ENCODE data around the gene ELP2. TPM values are rescaled to one million over a fixed set of nuclear protein-coding genes. Genes with fewer than 3 reads are reported as not detected.

ELP2 gene
- total RNA-seq, 1 experiment from 2014 or later, result 47.3 TPM

- H3K36me3 ChIP-seq (ENCODE audit: low read depth, low read length), result no peaks in the 10 kb centered on the region
- H3K79me2 ChIP-seq (ENCODE audit: low read length), result no peaks in the 10 kb centered on the region
- TF ChIP-seq, protein P1, sequence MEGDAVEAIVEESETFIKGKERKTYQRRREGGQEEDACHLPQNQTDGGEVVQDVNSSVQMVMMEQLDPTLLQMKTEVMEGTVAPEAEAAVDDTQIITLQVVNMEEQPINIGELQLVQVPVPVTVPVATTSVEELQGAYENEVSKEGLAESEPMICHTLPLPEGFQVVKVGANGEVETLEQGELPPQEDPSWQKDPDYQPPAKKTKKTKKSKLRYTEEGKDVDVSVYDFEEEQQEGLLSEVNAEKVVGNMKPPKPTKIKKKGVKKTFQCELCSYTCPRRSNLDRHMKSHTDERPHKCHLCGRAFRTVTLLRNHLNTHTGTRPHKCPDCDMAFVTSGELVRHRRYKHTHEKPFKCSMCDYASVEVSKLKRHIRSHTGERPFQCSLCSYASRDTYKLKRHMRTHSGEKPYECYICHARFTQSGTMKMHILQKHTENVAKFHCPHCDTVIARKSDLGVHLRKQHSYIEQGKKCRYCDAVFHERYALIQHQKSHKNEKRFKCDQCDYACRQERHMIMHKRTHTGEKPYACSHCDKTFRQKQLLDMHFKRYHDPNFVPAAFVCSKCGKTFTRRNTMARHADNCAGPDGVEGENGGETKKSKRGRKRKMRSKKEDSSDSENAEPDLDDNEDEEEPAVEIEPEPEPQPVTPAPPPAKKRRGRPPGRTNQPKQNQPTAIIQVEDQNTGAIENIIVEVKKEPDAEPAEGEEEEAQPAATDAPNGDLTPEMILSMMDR (conservative IDR thresholded peaks at IDR 0.05; ENCODE audit: low read depth, low read length), result no peak
- TF ChIP-seq EZH2 (IDR thresholded peaks at IDR 0.05; ENCODE audit: low read length, unreplicated experiment) (no peak), EZH2phosphoT487 (IDR thresholded peaks at IDR 0.05; ENCODE audit: borderline replicate concordance, low read length) (no peak)
- H3K9ac ChIP-seq (ENCODE audit: low read length), result no peak overlapping the region
- no peaks in the 10 kb centered on the region for H4K20me1 ChIP-seq (ENCODE audit: low read length)
- H3F3A ChIP-seq (ENCODE audit: low read length, unreplicated experiment), result no peaks in the 10 kb centered on the region
- intact Hi-C loops (cut with micrococcal nuclease), result loop anchor here (10.0 kb wide), 1 partner anchor 320 kb away; no protein-coding TSS in a partner anchor
- DNase-seq, result no peak
- H3K9me3 ChIP-seq (ENCODE audit: low read length), result no peaks in the 10 kb centered on the region
- H3K4me1 ChIP-seq (ENCODE audit: insufficient read depth, low read length), result no peaks in the 10 kb centered on the region
- no peak overlapping the region for H2AFZ ChIP-seq (ENCODE audit: low read length)
- ATAC-seq, result no peak
- no peaks in the 10 kb centered on the region for H3K27me3 ChIP-seq (ENCODE audit: low read length)
- BruUV-seq (replicated peaks), result no TSS peak
- CTCF ChIA-PET, result no interaction called here
- no peak overlapping the region for H3K4me3 ChIP-seq (ENCODE audit: low read length)
- no peak overlapping the region for H3K27ac ChIP-seq (ENCODE audit: low read length)
- H3K4me2 ChIP-seq (ENCODE audit: low read length), result no peak overlapping the region
- POLR2A ChIA-PET (ENCODE audit: unreplicated experiment), result no interaction called here
- no peaks in the 10 kb centered on the region for H3K9me2 ChIP-seq (replicated peaks; ENCODE audit: low read length)
Observed at GRCh38 chr18:36094431-36094830, 35.3 kb upstream of the ELP2 start.

- POLR2A ChIA-PET (ENCODE audit: unreplicated experiment), result interaction anchor here (0.5 kb wide), 1 partner anchor 24 kb away, joined by 4 read pairs; no protein-coding TSS in a partner anchor
- BruUV-seq (replicated peaks), result no TSS peak
- no peak overlapping the region for H3K9ac ChIP-seq (ENCODE audit: low read length)
- H3K27ac ChIP-seq (ENCODE audit: low read length), result no peak overlapping the region
- H2AFZ ChIP-seq (ENCODE audit: low read length), result no peak overlapping the region
- ATAC-seq (no peak), DNase-seq (peak; percentile 48)
- H3K4me3 ChIP-seq (ENCODE audit: low read length), result no peak overlapping the region
- H3K36me3 ChIP-seq (ENCODE audit: low read depth, low read length), result no peaks in the 10 kb centered on the region
- H3K4me1 ChIP-seq (ENCODE audit: insufficient read depth, low read length), result no peaks in the 10 kb centered on the region
- H4K20me1 ChIP-seq (ENCODE audit: low read length), result no peaks in the 10 kb centered on the region
- H3K27me3 ChIP-seq (ENCODE audit: low read length), result no peaks in the 10 kb centered on the region
- no peak overlapping the region for H3K4me2 ChIP-seq (ENCODE audit: low read length)
- intact Hi-C loops (cut with micrococcal nuclease), result loop anchor here (1.0 to 10.0 kb wide), 5 partner anchors 33 to 661 kb away; partner anchors contain the start of genes ELP2 and SLC39A6
- CTCF ChIA-PET, result interaction anchor here (0.6 to 1.2 kb wide), 6 partner anchors 23 to 190 kb away, joined by 3 to 14 read pairs (median 4); partner anchors contain the start of gene SLC39A6
- no peaks in the 10 kb centered on the region for H3K9me2 ChIP-seq (replicated peaks; ENCODE audit: low read length)
- H3F3A ChIP-seq (ENCODE audit: low read length, unreplicated experiment), result no peaks in the 10 kb centered on the region
- TF ChIP-seq, protein P1 (conservative IDR thresholded peaks at IDR 0.05; ENCODE audit: low read depth, low read length), result peak; percentile 56
- no peak for TF ChIP-seq EZH2 (IDR thresholded peaks at IDR 0.05; ENCODE audit: low read length, unreplicated experiment)
- no peaks in the 10 kb centered on the region for H3K79me2 ChIP-seq (ENCODE audit: low read length)
- H3K9me3 ChIP-seq (ENCODE audit: low read length), result no peaks in the 10 kb centered on the region
Observed at GRCh38 chr18:36095936-36096519, 33.7 kb upstream of the ELP2 start.

DNA sequence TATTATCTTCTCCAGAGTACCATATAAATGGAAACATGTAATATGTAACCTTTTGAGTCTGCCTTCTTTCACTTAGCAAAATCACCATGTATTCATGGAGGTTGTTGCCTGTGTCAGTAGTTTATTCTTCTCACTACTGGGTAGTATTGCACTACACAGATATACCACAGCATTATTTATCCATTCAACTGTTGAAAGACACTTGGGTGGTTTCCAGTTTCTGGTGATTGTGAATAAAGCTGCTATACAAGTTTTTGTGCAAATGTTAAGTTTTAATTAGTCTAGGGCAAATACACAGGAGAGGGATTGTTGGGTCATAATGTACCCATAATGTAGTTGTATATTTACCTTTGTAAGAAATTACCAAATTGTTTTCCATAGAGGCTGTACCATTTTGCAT lies 32.7 kb upstream of the ELP2 start:
- intact Hi-C loops (cut with micrococcal nuclease), result loop anchor here (1.0 to 10.0 kb wide), 5 partner anchors 32 to 660 kb away; partner anchors contain the start of genes ELP2 and SLC39A6
- H3K4me3 ChIP-seq (ENCODE audit: low read length), result no peak overlapping the region
- no peaks in the 10 kb centered on the region for H3K4me1 ChIP-seq (ENCODE audit: insufficient read depth, low read length)
- H3F3A ChIP-seq (ENCODE audit: low read length, unreplicated experiment), result no peaks in the 10 kb centered on the region
- H3K36me3 ChIP-seq (ENCODE audit: low read depth, low read length), result no peaks in the 10 kb centered on the region
- no peak overlapping the region for H3K27ac ChIP-seq (ENCODE audit: low read length)
- peak; percentile 1 for DNase-seq
- H2AFZ ChIP-seq (ENCODE audit: low read length), result no peak overlapping the region
- no peak for TF ChIP-seq EZH2phosphoT487 (IDR thresholded peaks at IDR 0.05; ENCODE audit: borderline replicate concordance, low read length)
- TF ChIP-seq, protein P1 (conservative IDR thresholded peaks at IDR 0.05; ENCODE audit: low read depth, low read length), result no peak
- no peak for TF ChIP-seq EZH2 (IDR thresholded peaks at IDR 0.05; ENCODE audit: low read length, unreplicated experiment)
- H3K9ac ChIP-seq (ENCODE audit: low read length), result no peak overlapping the region
- no peaks in the 10 kb centered on the region for H3K9me3 ChIP-seq (ENCODE audit: low read length)
- no TSS peak for BruUV-seq (replicated peaks)
- no peaks in the 10 kb centered on the region for H3K9me2 ChIP-seq (replicated peaks; ENCODE audit: low read length)
- no peaks in the 10 kb centered on the region for H4K20me1 ChIP-seq (ENCODE audit: low read length)
- H3K27me3 ChIP-seq (ENCODE audit: low read length), result no peaks in the 10 kb centered on the region
- POLR2A ChIA-PET (ENCODE audit: unreplicated experiment), result no interaction called here
- CTCF ChIA-PET, result no interaction called here
- H3K79me2 ChIP-seq (ENCODE audit: low read length), result no peaks in the 10 kb centered on the region
- H3K4me2 ChIP-seq (ENCODE audit: low read length), result no peak overlapping the region
- no peak for ATAC-seq
